HAP-1 (cell line): ENCODE results near the gene PFKFB3.
"Not testable (repeated sequence)": the region's sequence is repeated elsewhere in the genome, so short reads cannot be mapped to it uniquely, and the experiment has no call there.

Experiments
- DNase-seq, 2 experiments: peaks; one replicate each; pipeline ENCODE4 v3.0.0-alpha.2; 2016 to 2020; ENCODE audit warnings: low spot score in 2 of 2
- H3K27me3 ChIP-seq: fragments of 250-450 bp; sonication (Bioruptor Pico); 2 replicates; pipeline ENCODE4 v1.5.1; 2020; ENCODE audit warnings: low read depth, mild to moderate bottlenecking, moderate library complexity
- H3K36me3 ChIP-seq: fragments of 250-450 bp; sonication (Bioruptor Pico); replicated peaks from 2 replicates; pipeline ENCODE4 v1.5.1; 2020; ENCODE audit warnings: mild to moderate bottlenecking
- H3K4me1 ChIP-seq: fragments of 250-450 bp; sonication (Bioruptor Pico); 2 replicates; pipeline ENCODE4 v1.5.1; 2020; ENCODE audit warnings: mild to moderate bottlenecking
- H3K4me3 ChIP-seq: fragments of 250-450 bp; sonication (Bioruptor Pico); 2 replicates; pipeline ENCODE4 v1.5.1; 2020; ENCODE audit warnings: mild to moderate bottlenecking, moderate library complexity
- H3K9me3 ChIP-seq: fragments of 250-450 bp; sonication (Bioruptor Pico); 2 replicates; pipeline ENCODE4 v1.5.1; 2020; ENCODE audit warnings: mild to moderate bottlenecking, moderate library complexity
- in situ Hi-C: fragments of 300-500 bp; cut with MboI; formaldehyde crosslinking; loops from 3 replicates; pipeline ENCODE4 v1.14.3; 2020; ENCODE audit warnings: low sequenced_read_pairs, inconsistent platforms, mixed read lengths

PFKFB3 gene

GRCh38 chr10:6187278-6187677, 15.5 kb upstream of the PFKFB3 start:
- H3K27me3 ChIP-seq, result no peaks in the 10 kb centered on the region
- no peak for DNase-seq
- no peaks in the 10 kb centered on the region for H3K9me3 ChIP-seq
- no peaks in the 10 kb centered on the region for H3K36me3 ChIP-seq
- no peaks in the 10 kb centered on the region for H3K4me1 ChIP-seq
- no peak overlapping the region for H3K4me3 ChIP-seq
- in situ Hi-C loops, result no loop called here

GRCh38 chr10:6190033-6190432, 12.7 kb upstream of the PFKFB3 start:
- in situ Hi-C loops, H3K4me3 ChIP-seq, H3K9me3 ChIP-seq, H3K4me1 ChIP-seq, H3K36me3 ChIP-seq, DNase-seq, H3K27me3 ChIP-seq: not testable (repeated sequence)

GRCh38 chr10:6191147-6191546, 11.6 kb upstream of the PFKFB3 start:
- no peak for DNase-seq
- Histone ChIP-seq H3K4me3 (no peak overlapping the region), H3K9me3 (no peaks in the 10 kb centered on the region), H3K27me3 (no peaks in the 10 kb centered on the region), H3K36me3 (no peaks in the 10 kb centered on the region), H3K4me1 (no peaks in the 10 kb centered on the region)
- in situ Hi-C loops, result no loop called here

- Histone ChIP-seq H3K9me3 (no peaks in the 10 kb centered on the region), H3K27me3 (no peaks in the 10 kb centered on the region), H3K4me3 (no peak overlapping the region), H3K4me1 (no peaks in the 10 kb centered on the region), H3K36me3 (no peaks in the 10 kb centered on the region)
- DNase-seq, result no peak
- in situ Hi-C loops, result no loop called here
Measured at GRCh38 chr10:6191569-6191968, 11.2 kb upstream of the PFKFB3 start.

- H3K27me3 ChIP-seq, H3K9me3 ChIP-seq, H3K4me1 ChIP-seq, DNase-seq, H3K4me3 ChIP-seq, in situ Hi-C loops, H3K36me3 ChIP-seq: not testable (repeated sequence)
Measured at GRCh38 chr10:6193342-6193741, 9.4 kb upstream of the PFKFB3 start.

GRCh38 chr10:6194311-6194710, 8.4 kb upstream of the PFKFB3 start:
- H3K4me1 ChIP-seq, result no peaks in the 10 kb centered on the region
- in situ Hi-C loops, result no loop called here

GRCh38 chr10:6195376-6195775, 7.4 kb upstream of the PFKFB3 start:
- Histone ChIP-seq H3K27me3 (no peaks in the 10 kb centered on the region), H3K36me3 (no peaks in the 10 kb centered on the region), H3K4me1 (no peaks in the 10 kb centered on the region), H3K9me3 (no peaks in the 10 kb centered on the region), H3K4me3 (no peak overlapping the region)
- in situ Hi-C loops, result no loop called here
- no peak for DNase-seq

More at GRCh38 chr10:6194311-6194710, 8.4 kb upstream of the PFKFB3 start:
- DNase-seq, result no peak
- Histone ChIP-seq H3K9me3 (no peaks in the 10 kb centered on the region), H3K27me3 (no peaks in the 10 kb centered on the region), H3K36me3 (no peaks in the 10 kb centered on the region), H3K4me3 (no peak overlapping the region)

- Histone ChIP-seq H3K27me3 (no peaks in the 10 kb centered on the region), H3K4me1 (0 out of 2 replicates have a peak, but pooled peaks cover 2% of the 10 kb centered on the region), H3K4me3 (no peak overlapping the region), H3K36me3 (no peaks in the 10 kb centered on the region), H3K9me3 (no peaks in the 10 kb centered on the region)
- no peak for DNase-seq
- in situ Hi-C loops, result no loop called here
Measured at GRCh38 chr10:6195846-6196245, 6.9 kb upstream of the PFKFB3 start.

GRCh38 chr10:6196524-6196923, 6.2 kb upstream of the PFKFB3 start:
- H3K27me3 ChIP-seq, DNase-seq, H3K4me1 ChIP-seq, in situ Hi-C loops, H3K4me3 ChIP-seq, H3K36me3 ChIP-seq, H3K9me3 ChIP-seq: not testable (repeated sequence)

- in situ Hi-C loops, result no loop called here
- H3K27me3 ChIP-seq, result no peaks in the 10 kb centered on the region
- no peak for DNase-seq
- peaks cover 11% of the 10 kb centered on the region for H3K4me1 ChIP-seq
- H3K36me3 ChIP-seq, result no peaks in the 10 kb centered on the region
- no peak overlapping the region for H3K4me3 ChIP-seq
- no peaks in the 10 kb centered on the region for H3K9me3 ChIP-seq
Measured at GRCh38 chr10:6197321-6197720, 5.4 kb upstream of the PFKFB3 start.

- in situ Hi-C loops, result no loop called here
- DNase-seq, result no peak
- Histone ChIP-seq H3K27me3 (no peaks in the 10 kb centered on the region), H3K9me3 (no peaks in the 10 kb centered on the region), H3K4me1 (peaks cover 15% of the 10 kb centered on the region), H3K4me3 (no peak overlapping the region), H3K36me3 (no peaks in the 10 kb centered on the region)
Measured at GRCh38 chr10:6198171-6198570, 4.6 kb upstream of the PFKFB3 start.

- in situ Hi-C loops, result no loop called here
- no peak overlapping the region for H3K4me3 ChIP-seq
- H3K4me1 ChIP-seq, result peaks cover 22% of the 10 kb centered on the region
- no peak for DNase-seq
- no peaks in the 10 kb centered on the region for H3K27me3 ChIP-seq
- no peaks in the 10 kb centered on the region for H3K36me3 ChIP-seq
- H3K9me3 ChIP-seq, result no peaks in the 10 kb centered on the region
Measured at GRCh38 chr10:6199131-6199733, 3.5 kb upstream of the PFKFB3 start.

GRCh38 chr10:6200440-6200733, 2.3 kb upstream of the PFKFB3 start:
- no peak for DNase-seq

GRCh38 chr10:6200734-6201515, 1.8 kb upstream of the PFKFB3 start:
- peak in 1 of 2 experiments; percentile 60 for DNase-seq
- Histone ChIP-seq H3K36me3 (no peaks in the 10 kb centered on the region), H3K4me1 (peaks cover 29% of the 10 kb centered on the region), H3K9me3 (no peaks in the 10 kb centered on the region), H3K27me3 (no peaks in the 10 kb centered on the region), H3K4me3 (peak overlapping the region; percentile 28)
- in situ Hi-C loops, result loop anchor here (10.0 to 25.0 kb wide), 2 partner anchors 96 to 186 kb away; no protein-coding TSS in a partner anchor

More at GRCh38 chr10:6200440-6200733, 2.3 kb upstream of the PFKFB3 start:
- no peak overlapping the region for H3K4me3 ChIP-seq
- H3K36me3 ChIP-seq, result no peaks in the 10 kb centered on the region
- peaks cover 29% of the 10 kb centered on the region for H3K4me1 ChIP-seq
- H3K9me3 ChIP-seq, result no peaks in the 10 kb centered on the region
- in situ Hi-C loops, result loop anchor here (10.0 to 25.0 kb wide), 2 partner anchors 96 to 187 kb away; no protein-coding TSS in a partner anchor
- no peaks in the 10 kb centered on the region for H3K27me3 ChIP-seq
